GM12878 (cell line): Measurements from ENCODE around the gene CANT1. TPM values are rescaled to one million over a fixed set of nuclear protein-coding genes. Genes with fewer than 3 reads are reported as not detected.
A peak's percentile ranks its signal among the peaks of the same experiment; 100 is the strongest.

Source experiments
- ATAC-seq: fragments of 200-7000 bp; cut with Tn5 transposase; 3 replicates; pipeline ENCODE4 v1.9.1; 2020; ENCODE audit warnings: mild to moderate bottlenecking, moderate library complexity
- BruUV-seq: library from RNA; stranded (reverse); fragments of 400-500 nt; replicated peaks from 2 replicates; lab custom pipeline; 2021; lab: Mats Ljungman, UMichigan
- CTCF ChIA-PET: fragments of 300-600 bp; sonication (Branson Sonifier 250); formaldehyde crosslinking; extraction: SDS; loops from one replicate; lab custom pipeline; 2021; ENCODE audit warnings: inconsistent platforms; lab: Yijun Ruan, JAX
- POLR2A ChIA-PET: fragments of 350-600 bp; formaldehyde crosslinking; extraction: SDS; loops from one replicate; lab custom pipeline; 2021; ENCODE audit warnings: inconsistent platforms; lab: Charles Lee
- RAD21 ChIA-PET: fragments of 300-600 bp; sonication (Branson Sonifier 250); formaldehyde crosslinking; loops from one replicate; lab custom pipeline; 2023; ENCODE audit warnings: antibody characterized with exemption; ENCODE audit not compliant: unreplicated experiment; lab: Charles Lee
- SMC1A ChIA-PET: fragments of 300-600 bp; sonication (Branson Sonifier 250); formaldehyde crosslinking; loops from one replicate; lab custom pipeline; 2023; ENCODE audit not compliant: unreplicated experiment, uncharacterized antibody; lab: Charles Lee
- DNase-seq: peaks from one replicate; pipeline ENCODE4 v3.0.0-alpha.2; 2011; ENCODE audit warnings: low read depth, low spot score
- FAIRE-seq: peaks from 3 replicates; lab custom pipeline; 2011; peaks lifted over from hg19 to GRCh38; lab: Jason Lieb, UNC
- H2AFZ ChIP-seq: 2 replicates; pipeline ENCODE4 v1.6.0; 2011; ENCODE audit warnings: low read depth, low read length, control low read depth; ENCODE audit not compliant: control insufficient read depth
- H3K27ac ChIP-seq: 2 replicates; pipeline ENCODE4 v1.5.1; 2011; ENCODE audit warnings: control low read depth; ENCODE audit not compliant: control insufficient read depth, insufficient read depth
- H3K27me3 ChIP-seq, 2 experiments: replicated peaks in 1 of 2; 2 replicates each; pipeline versions ENCODE4 v1.6.0 to v1.6.1; 2011; ENCODE audit warnings: low read length in 1 of 2; ENCODE audit not compliant: control insufficient read depth in 2 of 2, insufficient read depth in 2 of 2
- H3K36me3 ChIP-seq, 2 experiments: 2 replicates each; pipeline ENCODE4 v1.5.1; 2011; ENCODE audit warnings: low read length in 1 of 2; ENCODE audit not compliant: control insufficient read depth in 2 of 2, insufficient read depth in 2 of 2
- H3K4me1 ChIP-seq: 2 replicates; pipeline ENCODE4 v1.6.1; 2011; ENCODE audit warnings: mild to moderate bottlenecking, low read length, moderate library complexity, mixed read lengths; ENCODE audit not compliant: control insufficient read depth, insufficient read depth
- H3K4me2 ChIP-seq: 2 replicates; pipeline ENCODE4 v1.6.0; 2011; ENCODE audit warnings: control low read depth; ENCODE audit not compliant: control insufficient read depth, insufficient read depth
- H3K4me3 ChIP-seq: fragments of 200-600 bp; sonication (generic); 2 replicates; pipeline ENCODE4 v1.5.1; 2016
- H3K79me2 ChIP-seq: 2 replicates; pipeline ENCODE4 v1.6.0; 2011; ENCODE audit warnings: low read length; ENCODE audit not compliant: control insufficient read depth, insufficient read depth
- H3K9ac ChIP-seq: 2 replicates; pipeline ENCODE4 v1.8.0; 2011; ENCODE audit warnings: low read length, control low read depth, mixed read lengths; ENCODE audit not compliant: control insufficient read depth, insufficient read depth
- H3K9me3 ChIP-seq: replicated peaks from 3 replicates; pipeline ENCODE4 v1.5.1; 2011; ENCODE audit warnings: mild to moderate bottlenecking, low read length; ENCODE audit not compliant: control insufficient read depth, insufficient read depth
- H4K20me1 ChIP-seq: 2 replicates; pipeline ENCODE4 v1.6.0; 2011; ENCODE audit not compliant: control insufficient read depth, insufficient read depth
- ATF3 ChIP-seq: IDR thresholded peaks from 2 replicates; pipeline ENCODE4 v1.6.1; 2011; ENCODE audit warnings: low read depth, mild to moderate bottlenecking, low read length, moderate library complexity, borderline replicate concordance; ENCODE audit errors: extremely low read depth
- BCL11A ChIP-seq: IDR thresholded peaks from 2 replicates; pipeline ENCODE4 v1.6.1; 2011; ENCODE audit warnings: low read depth, low read length
- CREM ChIP-seq: IDR thresholded peaks from 2 replicates; pipeline ENCODE4 v1.6.1; 2014; ENCODE audit warnings: antibody characterized with exemption, low read depth
- CTCF ChIP-seq, 3 experiments: IDR thresholded peaks in 2 of 3; conservative IDR thresholded peaks in 1 of 3; 2 replicates each; pipeline ENCODE4 v1.5.1; 2011; ENCODE audit warnings: low read depth in 3 of 3, low read length in 3 of 3, mild to moderate bottlenecking in 3 of 3, control low read depth in 2 of 3, moderate library complexity in 2 of 3, inconsistent platforms in 1 of 3, mixed read lengths in 1 of 3; ENCODE audit not compliant: control insufficient read depth in 2 of 3, insufficient read depth in 1 of 3; ENCODE audit errors: extremely low read depth in 1 of 3
- HDGF ChIP-seq: fragments of 450-650 bp; IDR thresholded peaks from 2 replicates; pipeline ENCODE4 v1.6.1; 2016; ENCODE audit warnings: antibody characterized with exemption
- KAT2A ChIP-seq: conservative IDR thresholded peaks from 2 replicates; pipeline ENCODE4 v1.6.1; 2011; ENCODE audit warnings: low read depth, low read length; ENCODE audit not compliant: control insufficient read depth
- LARP7 ChIP-seq: fragments of 450-650 bp; IDR thresholded peaks from 2 replicates; pipeline ENCODE4 v1.6.1; 2017; ENCODE audit warnings: mild to moderate bottlenecking
- MXI1 ChIP-seq: fragments of 150-350 bp; IDR thresholded peaks from 2 replicates; pipeline ENCODE4 v1.6.1; 2011; ENCODE audit warnings: low read depth, mild to moderate bottlenecking, inconsistent platforms, low read length, improper control_type of control experiment
- PAX5 ChIP-seq: IDR thresholded peaks from 2 replicates; pipeline ENCODE4 v1.6.1; 2011; ENCODE audit warnings: low read depth, low read length, borderline replicate concordance
- PKNOX1 ChIP-seq: fragments of 450-650 bp; IDR thresholded peaks from 2 replicates; pipeline ENCODE4 v1.6.1; 2016; ENCODE audit warnings: mild to moderate bottlenecking
- POLR2AphosphoS5 ChIP-seq: IDR thresholded peaks from 2 replicates; pipeline ENCODE4 v1.6.1; 2011; ENCODE audit warnings: mild to moderate bottlenecking, low read length, inconsistent platforms
- RAD21 ChIP-seq: IDR thresholded peaks from 2 replicates; pipeline ENCODE4 v1.6.1; 2011; ENCODE audit warnings: mild to moderate bottlenecking, low read depth, low read length, moderate library complexity; ENCODE audit not compliant: insufficient read depth
- SMC3 ChIP-seq: IDR thresholded peaks from 2 replicates; pipeline ENCODE4 v1.6.1; 2011; ENCODE audit warnings: low read length, improper control_type of control experiment, borderline replicate concordance
- SRF ChIP-seq, 2 experiments: IDR thresholded peaks; 2 replicates each; pipeline ENCODE4 v1.6.1; 2011; ENCODE audit warnings: low read depth in 2 of 2, low read length in 2 of 2, mild to moderate bottlenecking in 1 of 2, moderate library complexity in 1 of 2
- TAF1 ChIP-seq: IDR thresholded peaks from 2 replicates; pipeline ENCODE4 v1.6.1; 2011; ENCODE audit warnings: mild to moderate bottlenecking, low read depth, low read length, borderline replicate concordance
- YY1 ChIP-seq: IDR thresholded peaks from 2 replicates; pipeline ENCODE4 v1.6.1; 2011; ENCODE audit warnings: low read depth, mild to moderate bottlenecking, low read length
- ZBTB33 ChIP-seq: fragments of 450-650 bp; IDR thresholded peaks from 2 replicates; pipeline ENCODE4 v1.6.1; 2017; ENCODE audit warnings: mild to moderate bottlenecking
- ZNF274 ChIP-seq: IDR thresholded peaks from one replicate; pipeline ENCODE4 v1.8.0; 2011; ENCODE audit not compliant: insufficient read length, insufficient read depth
- WGBS: methylation state at CpG from one replicate; pipeline ENCODE4 v1.1.6; 2016; ENCODE audit warnings: low lambda C conversion rate; ENCODE audit not compliant: insufficient replicate concordance, insufficient coverage; ENCODE audit errors: missing lambda C conversion rate; 5-methylcytosine and 5-hydroxymethylcytosine counted together
- in situ Hi-C: fragments of 300-500 bp; cut with MboI; formaldehyde crosslinking; loops from 9 replicates; pipeline ENCODE4 v1.14.3; 2018; ENCODE audit warnings: mixed read lengths
- intact Hi-C: fragments of 100-400 bp; cut with micrococcal nuclease; formaldehyde crosslinking; loops from one replicate; pipeline ENCODE4 v1.14.2; 2022; ENCODE audit not compliant: unreplicated experiment
- polyA plus RNA-seq, 11 experiments: library from polyadenylated mRNA; depleted of rRNA in 4 of 11; unstranded in 6 of 11; stranded (reverse) in 5 of 11; fragments of >200 nt; fragmentation: Nextera tagmentation in 4 of 11; fragmentation: Illumina TruSeq in 1 of 11; extraction: Ambion mirVana in 4 of 11; extraction: Trizol in 1 of 11; gene quantifications; 1 replicate in 1 of 11; 2 replicates in 10 of 11; pipeline versions ENCODE4 v1.2.1 to v1.2.3, GENCODE V29; 2011 to 2016; ENCODE audit warnings: inconsistent platforms in 2 of 11, missing spikeins in 2 of 11, low read depth in 1 of 11
- total RNA-seq, 4 experiments: library from RNA; depleted of rRNA in 3 of 4; stranded (reverse); fragments of >200 nt in 3 of 4; fragmentation: Illumina TruSeq in 1 of 4; extraction: Trizol in 1 of 4; gene quantifications; 2 replicates each; pipeline versions ENCODE4 v1.2.1 to v1.2.3, GENCODE V29; 2013 to 2021

CANT1 gene
- total and polyA plus RNA-seq, 10 of the 15 experiments (the other 5 are each of a cell fraction or from before 2014, with no cell fraction given) = 2.2 to 59.2 (median 20.2) TPM

DNA sequence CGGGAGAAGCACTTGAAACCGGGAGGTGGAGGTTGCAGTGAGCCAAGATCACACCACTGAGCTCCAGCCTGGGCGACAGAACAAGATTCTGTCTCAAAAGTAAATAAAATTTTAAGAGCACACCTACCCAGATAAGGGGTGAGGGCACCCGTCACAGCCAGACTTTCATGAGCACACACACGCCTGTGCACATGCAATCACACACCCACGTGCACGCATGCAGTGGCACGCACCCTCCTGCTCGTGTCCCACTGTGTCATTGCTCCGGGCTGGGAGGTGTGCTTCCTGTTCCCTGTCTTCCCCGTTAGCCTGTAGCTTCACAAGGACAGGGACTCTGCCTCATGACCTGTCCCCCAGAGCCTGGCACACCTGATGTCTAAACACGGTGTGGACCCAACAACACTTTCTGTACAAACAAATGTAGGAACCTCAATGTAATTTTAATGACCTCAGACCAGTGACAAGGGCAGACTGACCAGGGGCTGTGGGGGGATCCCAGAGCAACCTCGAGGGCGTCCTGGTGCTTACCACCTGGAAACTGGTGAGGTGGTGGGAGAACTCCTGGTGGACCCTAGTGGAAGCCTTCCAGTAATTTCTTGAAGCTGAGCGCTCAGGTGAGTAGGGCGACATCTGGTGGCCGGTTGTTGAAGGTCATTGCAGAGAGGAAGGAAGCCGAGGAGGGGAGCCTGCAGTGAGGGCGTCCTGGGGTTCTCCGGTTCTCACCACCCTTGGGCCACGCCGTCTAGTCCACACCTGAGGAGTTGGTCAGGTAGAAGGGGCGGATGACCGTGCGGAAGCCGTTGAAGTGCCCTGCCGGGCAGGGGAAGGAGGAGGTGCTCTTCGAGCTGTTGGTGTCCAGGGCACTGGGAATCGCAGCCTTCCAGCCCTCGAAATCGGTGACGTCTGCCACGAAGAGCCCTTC, 38.5 kb downstream of the CANT1 start:
- FAIRE-seq (peak; percentile 91), DNase-seq (no peak), ATAC-seq (peak; percentile 90)
- no peak overlapping the region for H3K4me2 ChIP-seq
- RAD21 ChIA-PET = interaction anchor here (1.0 to 2.0 kb wide), 3 partner anchors 9 to 105 kb away, joined by 3 to 15 read pairs (median 3); no protein-coding TSS in a partner anchor
- no peak overlapping the region for H3K9ac ChIP-seq
- WGBS = 31% methylated on average over 32 of the region's 33 CpGs
- BruUV-seq = no TSS peak
- no peak overlapping the region for H2AFZ ChIP-seq
- no peaks in the 10 kb centered on the region for H3K36me3 ChIP-seq
- SMC1A ChIA-PET = interaction anchor here (1.0 to 2.4 kb wide), 4 partner anchors 65 to 474 kb away, joined by 3 to 17 read pairs (median 4); no protein-coding TSS in a partner anchor
- CTCF ChIA-PET = interaction anchor here (0.6 to 3.7 kb wide), 21 partner anchors 9 to 658 kb away, joined by 3 to 59 read pairs (median 4); partner anchors contain the start of gene LGALS3BP
- intact Hi-C loops = loop anchor here (1.0 kb wide), 2 partner anchors 106 to 474 kb away; no protein-coding TSS in a partner anchor
- H3K27me3 ChIP-seq = no peaks in the 10 kb centered on the region
- H3K79me2 ChIP-seq = no peaks in the 10 kb centered on the region
- in situ Hi-C loops = no loop called here
- no peaks in the 10 kb centered on the region for H3K4me1 ChIP-seq
- no peaks in the 10 kb centered on the region for H3K9me3 ChIP-seq
- H3K4me3 ChIP-seq = no peak overlapping the region
- no peaks in the 10 kb centered on the region; the same call in 1 of the 2 replicates for H4K20me1 ChIP-seq
- no peak overlapping the region for H3K27ac ChIP-seq
- POLR2A ChIA-PET = no interaction called here
- TF ChIP-seq ZBTB33 (no peak), TAF1 (no peak), PAX5 (no peak), ATF3 (no peak), SRF (IDR thresholded peaks at IDR 0.05; ENCODE audit: low read depth in 2 of 2, low read length in 2 of 2) (no peak), ZNF274 (no peak), KAT2A (no peak), MXI1 (no peak), RAD21 (peak; percentile 80), CREM (no peak), YY1 (0 out of 2 replicates have a peak, but pooled peaks have one; percentile 32), HDGF (peak; percentile 35; the same call in 1 of the 2 replicates), CTCF (IDR thresholded peaks at IDR 0.05 in 2 of 3, conservative IDR thresholded peaks at IDR 0.05 in 1 of 3; ENCODE audit: control insufficient read depth in 2 of 3, extremely low read depth in 1 of 3, insufficient read depth in 1 of 3, low read depth in 3 of 3, low read length in 3 of 3) (peak; percentile 70 to 88 (median 78)), SMC3 (peak; percentile 91), PKNOX1 (no peak), POLR2AphosphoS5 (no peak), BCL11A (no peak), LARP7 (no peak)
